Measurements from ENCODE around the gene DNAH12.
A peak's percentile ranks its signal among the peaks of the same experiment; 100 is the strongest.

DNAH12 gene

DNA sequence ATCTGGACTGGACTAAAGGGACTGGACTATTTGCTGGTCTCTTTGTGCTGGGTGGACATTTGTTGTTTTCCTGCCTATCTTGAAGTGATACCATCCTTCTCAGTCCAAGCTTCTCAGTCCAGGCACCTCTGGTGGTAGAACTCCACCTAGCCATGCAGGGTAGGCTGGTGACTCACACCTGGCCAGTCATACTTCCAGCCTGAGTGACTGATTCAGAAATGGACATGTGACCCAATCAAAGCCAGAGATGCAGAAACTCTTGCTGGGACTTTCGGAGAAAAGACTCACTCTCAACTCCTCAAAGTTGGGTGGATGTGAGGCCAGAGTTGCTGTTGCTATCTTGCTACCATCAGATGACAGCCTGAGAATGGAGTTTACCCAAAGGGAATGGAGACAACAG lies 246.1 kb downstream of the DNAH12 start:
- peak; percentile 1 to 2 for DNase-seq

DNA sequence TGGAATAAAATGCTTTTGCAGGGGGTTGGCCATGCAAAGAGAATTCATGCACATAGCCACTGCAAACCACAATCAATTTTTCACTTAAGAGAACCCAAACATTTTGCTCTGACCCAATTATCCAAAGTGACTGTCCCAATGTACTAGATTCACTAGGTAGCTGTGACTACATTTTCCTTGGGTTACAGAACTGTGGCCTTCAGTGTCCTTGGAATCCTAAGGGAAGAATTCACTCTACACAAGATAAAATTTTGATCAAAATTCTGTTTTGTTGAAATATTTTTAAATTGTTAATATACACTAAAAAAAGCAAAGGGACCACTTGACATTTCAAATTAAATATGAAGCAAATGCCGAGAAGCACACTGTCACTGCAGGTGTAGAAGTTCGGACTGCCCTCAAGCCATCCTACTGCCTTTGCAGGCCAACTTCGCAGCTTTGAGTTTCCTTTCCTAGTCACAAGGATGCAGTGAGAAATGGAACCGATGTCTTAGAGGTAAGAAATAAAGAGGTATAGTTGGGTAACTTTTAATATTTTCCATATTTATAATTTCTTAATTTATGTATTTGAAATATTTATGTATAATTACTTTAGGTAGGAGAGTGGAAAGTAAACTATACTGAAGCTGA lies 251.1 kb downstream of the DNAH12 start:
- no peak for DNase-seq

DNA sequence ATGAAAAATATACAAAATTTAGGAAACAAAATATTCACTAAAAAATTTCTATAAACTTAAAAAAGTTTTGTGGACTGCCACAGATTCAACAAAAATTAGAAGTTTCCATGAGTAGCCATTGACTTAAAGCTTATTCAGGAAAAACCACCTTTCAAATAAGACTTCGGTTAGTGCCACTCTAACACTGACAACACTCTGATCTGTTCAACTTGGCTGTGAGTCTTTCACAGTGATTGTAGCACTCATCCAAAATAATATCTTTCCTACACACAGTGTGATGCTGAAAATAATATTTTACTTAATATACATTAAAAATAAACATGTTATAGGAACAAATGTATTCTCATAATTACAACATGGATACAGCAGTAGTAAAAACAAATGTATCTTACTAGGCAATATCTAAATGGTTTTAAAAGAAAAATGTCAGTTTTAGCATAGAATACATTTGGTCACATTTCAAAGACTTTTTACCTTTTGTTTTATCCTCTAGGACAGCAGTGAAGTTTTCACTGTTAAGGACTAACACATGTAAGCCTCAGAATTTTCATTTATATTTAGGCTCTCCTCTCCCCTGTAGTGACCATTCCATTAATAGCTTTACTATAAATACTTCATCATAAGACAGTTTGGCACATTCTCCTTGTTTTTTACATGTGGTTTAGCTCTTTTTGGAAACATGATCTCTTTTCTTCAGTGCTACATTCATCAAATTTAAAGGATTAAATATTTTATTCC lies 251.8 kb downstream of the DNAH12 start, which contains the start of gene ASB14:
ASB14 (minus strand) TSS at position 527 of the 738 bp plus-strand sequence. CDS start 652 bp downstream, outside the sequence.
- no peak for DNase-seq

DNA sequence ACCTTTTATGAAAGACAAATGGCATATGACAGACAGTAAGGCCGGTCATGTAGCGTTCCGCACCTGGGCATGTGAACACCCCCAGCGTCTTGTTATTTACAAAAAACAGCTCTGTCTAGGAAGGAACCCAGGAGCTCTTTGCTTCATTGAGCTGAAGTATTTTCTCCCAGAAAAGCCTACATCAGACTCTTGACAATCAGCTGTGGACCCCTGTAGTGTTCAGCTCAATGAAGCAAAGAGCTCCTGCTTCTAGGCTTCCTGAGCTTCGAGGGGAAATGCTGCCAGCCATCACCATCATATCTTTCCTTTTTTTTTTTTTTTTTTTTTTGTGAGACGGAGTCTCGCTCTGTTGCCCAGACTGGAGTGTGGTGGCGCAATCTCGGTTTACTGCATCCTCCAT lies 255.7 kb downstream of the DNAH12 start:
- DNase-seq: no peak

DNA sequence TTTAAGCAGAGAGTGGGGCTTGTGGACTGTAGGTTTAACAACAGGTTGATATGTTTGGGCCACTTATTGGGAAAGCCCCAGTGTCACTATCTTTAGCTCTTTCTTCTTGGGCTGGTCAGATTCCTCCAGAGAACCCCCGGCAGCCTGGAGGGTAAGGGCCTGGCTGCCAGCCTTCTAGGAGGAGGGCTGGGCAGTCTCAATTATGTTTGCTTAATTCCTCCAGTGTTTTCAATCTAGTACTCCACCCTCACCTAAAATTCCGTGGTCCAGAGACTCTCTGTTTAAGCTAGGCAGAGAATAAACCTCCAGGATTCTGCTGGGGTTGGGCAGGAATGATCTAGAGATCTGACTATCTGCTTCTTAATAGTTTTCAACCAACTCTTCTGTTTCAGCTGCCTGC lies 256.9 kb downstream of the DNAH12 start:
- no peak for DNase-seq

DNA sequence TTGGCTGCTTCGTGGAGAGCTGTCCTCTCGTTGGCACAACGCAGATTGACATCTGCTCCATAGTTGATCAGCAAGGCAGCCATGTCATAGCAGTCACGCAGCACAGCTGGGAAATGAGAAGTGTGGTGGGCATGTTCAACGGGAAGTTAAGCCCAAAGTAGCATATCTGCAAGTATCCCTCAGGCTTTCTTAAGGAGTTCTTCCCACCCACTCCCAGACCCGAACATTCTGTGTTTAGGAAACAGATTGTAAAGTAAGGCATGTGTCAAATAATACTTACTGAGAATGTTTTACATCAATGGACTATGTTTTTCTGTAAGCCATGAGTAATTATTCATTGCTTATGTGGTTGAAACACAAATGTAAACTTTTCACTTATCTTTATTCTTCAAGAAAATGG lies 260.8 kb downstream of the DNAH12 start:
- DNase-seq: no peak

DNA sequence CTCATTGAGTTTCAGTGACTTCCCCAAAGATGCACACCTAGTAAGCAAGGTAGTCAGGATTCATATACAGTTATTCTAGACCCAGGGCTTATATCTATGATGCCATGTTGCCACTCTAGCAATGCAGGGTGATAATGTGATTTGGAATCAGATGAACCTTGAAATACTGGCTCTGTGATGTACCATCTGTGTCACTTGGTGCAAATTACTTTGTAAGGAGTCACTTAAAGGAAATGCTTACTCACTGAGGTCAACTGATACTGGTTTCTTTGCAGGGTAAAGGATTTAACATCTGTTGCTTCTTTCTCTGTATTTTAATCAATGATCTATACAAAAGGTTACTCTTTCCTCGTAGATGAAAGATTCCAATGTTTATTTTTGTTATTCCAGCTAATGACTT lies 262.4 kb downstream of the DNAH12 start:
- DNase-seq: no peak

DNA sequence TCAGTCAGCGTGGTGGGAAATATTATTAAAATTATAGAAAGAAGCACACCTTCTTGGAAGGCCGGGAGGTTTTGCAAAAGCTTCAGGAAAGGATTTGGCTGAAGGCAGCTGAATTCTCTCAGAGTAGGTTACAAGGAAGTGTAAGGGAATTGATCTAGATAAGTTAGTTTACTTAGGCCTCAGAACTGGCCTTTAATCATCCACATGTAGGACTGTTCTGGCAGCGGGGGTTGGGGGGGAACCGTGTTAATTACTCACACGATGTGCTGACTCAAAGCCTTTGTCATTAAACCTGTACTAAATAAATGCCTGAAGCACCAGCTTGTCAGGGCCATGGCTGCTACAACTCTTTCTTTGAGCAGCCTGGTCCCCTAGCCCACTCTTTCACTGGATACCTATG lies 264.5 kb downstream of the DNAH12 start:
- no peak for DNase-seq

DNA sequence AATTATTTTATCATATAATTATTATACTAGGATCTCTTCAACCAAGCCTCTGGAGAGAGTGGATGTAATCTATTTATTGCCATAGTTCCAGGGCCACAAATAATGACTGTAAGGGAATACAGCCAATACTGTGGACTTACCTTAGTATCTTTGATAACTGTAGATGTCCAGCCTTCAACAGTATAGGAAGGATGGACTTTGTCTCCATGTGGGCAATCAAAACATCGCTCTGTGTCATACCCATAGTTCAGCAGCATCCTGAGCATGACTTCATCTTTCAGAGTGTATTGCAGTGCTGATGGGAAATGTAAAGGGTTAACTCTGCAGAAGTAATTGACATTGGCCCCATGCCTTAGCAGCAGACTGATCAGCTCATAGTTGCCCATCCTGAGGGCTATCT lies 265.9 kb downstream of the DNAH12 start:
- no peak for DNase-seq

DNA sequence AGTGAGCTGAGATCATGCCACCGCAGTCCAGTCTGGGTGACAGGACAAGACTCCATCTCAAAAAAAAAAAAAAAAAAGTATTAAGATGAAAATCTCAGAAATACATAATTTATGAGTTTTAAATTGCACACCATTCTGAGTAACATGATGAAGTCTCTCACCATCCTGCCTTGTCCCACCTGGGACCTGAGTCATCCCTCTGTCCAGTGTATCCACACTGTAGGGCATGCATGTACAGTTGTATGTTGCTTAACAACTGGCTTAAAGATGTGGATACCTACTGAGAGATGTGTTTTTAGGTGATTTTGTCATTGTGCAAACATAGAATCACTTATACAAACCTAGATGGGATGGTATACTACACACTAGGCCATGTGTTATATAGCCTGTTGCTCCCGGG lies 268.8 kb downstream of the DNAH12 start:
- no peak for DNase-seq

DNA sequence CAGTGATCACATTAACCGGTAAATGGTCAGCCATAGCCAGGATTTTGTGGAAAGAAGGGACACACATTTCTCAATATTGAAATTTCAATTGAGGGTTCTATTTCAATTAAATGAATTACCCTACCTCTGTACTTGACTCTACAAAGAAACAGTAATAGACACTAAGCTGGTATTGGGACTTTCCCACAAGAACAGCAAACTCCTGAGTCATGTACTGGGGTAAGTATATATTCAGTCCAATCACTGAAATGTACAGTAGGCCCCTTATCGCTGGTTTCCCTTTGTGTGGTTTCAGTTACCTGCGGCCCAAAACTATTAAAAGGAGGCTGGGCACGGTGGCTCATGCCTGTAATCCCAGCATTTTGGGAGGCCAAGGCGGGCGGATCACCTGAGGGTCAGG lies 269.3 kb downstream of the DNAH12 start:
- no peak for DNase-seq

DNA sequence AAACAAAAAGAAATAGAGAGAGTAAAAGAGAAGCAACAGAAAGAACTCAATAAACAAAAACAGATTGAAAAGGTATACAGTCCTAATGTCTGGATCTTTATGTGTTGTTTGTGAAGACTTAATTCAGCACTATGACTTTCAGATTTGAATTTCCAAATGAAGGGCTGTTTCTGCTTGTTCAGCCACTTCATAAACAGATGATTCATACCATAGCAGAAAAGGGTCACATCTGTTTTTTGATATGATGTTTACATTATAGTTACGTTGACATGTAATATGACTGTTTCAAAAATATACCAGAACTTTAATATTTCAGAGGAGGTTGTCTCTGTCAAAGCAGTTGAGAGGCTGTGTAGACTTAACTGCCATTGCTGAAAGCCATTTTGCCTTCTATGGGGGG lies 275.7 kb downstream of the DNAH12 start:
- no peak for DNase-seq

DNA sequence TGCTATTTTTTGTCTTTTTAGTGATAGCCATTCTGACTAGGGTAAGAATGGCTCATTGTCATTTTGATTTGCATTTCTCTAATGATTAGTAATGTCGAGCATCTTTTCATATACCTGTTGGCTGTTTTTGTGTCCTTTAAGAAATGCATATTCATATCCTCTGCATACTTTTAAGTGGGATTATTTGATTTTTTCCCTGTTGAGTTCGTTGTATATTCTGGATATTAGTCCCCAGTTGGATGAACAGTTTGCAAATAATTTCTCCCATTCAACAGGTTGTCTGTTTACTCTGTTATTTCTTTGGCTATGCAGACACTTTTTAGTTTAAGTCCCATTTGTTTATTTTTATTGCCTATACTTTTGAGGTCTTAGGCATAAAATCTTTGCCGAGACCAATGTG lies 282.2 kb downstream of the DNAH12 start:
- no peak for DNase-seq

DNA sequence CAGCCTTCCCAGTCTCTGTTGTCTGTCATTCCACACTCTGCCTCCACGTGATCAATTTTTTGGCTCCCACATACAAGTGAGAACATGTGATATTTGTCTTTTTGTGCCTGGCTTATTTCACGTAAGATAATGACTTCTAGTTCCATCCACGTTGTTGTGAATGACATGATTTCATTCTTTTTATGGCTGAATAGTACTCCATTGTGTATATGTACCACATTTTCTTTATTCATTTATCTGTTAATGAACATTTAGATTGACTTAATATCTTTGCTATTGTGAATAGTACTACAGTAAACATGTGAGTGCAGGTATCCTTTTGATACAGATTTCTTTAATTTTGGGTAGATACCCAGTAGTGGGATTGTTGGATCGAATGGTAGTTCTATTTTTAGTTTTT lies 283.0 kb downstream of the DNAH12 start:
- no peak for DNase-seq

DNA sequence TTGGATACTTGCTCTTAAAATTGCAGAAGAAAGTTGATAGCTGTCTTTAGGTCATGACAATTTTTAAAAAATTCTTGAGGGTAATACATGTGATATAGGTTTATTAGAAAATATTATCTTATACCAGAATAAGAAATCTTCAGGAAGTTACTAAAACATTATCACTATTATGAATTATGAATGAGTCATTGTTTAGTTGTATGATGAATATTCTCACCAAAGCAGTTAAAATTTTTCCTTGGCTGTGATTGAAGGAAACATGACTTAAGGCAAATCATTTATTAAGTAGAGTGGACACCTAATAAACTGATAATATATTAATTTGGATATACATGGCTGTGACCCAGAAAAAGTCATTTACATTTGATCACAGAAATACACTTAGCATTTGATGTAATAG lies 286.5 kb downstream of the DNAH12 start:
- no peak for DNase-seq

DNA sequence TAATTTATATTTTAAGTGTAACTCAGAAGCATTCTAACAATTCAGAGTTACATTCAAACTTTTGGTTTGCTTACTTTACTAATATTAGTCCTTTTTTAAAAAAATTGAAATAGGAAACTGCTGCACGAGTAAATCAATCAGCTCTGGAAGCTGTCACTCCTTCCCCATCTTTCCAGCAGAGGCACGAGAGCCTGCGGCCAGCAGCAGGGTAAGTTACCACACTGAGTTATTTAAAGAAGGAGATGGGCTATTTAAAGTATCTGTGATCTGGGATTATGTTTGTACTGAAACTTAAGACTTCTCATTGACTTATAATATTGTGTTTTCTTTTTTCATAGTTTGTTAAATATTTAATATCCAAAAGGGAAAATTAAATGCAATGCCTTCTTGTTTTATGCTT lies 287.3 kb downstream of the DNAH12 start:
- DNase-seq: no peak

DNA sequence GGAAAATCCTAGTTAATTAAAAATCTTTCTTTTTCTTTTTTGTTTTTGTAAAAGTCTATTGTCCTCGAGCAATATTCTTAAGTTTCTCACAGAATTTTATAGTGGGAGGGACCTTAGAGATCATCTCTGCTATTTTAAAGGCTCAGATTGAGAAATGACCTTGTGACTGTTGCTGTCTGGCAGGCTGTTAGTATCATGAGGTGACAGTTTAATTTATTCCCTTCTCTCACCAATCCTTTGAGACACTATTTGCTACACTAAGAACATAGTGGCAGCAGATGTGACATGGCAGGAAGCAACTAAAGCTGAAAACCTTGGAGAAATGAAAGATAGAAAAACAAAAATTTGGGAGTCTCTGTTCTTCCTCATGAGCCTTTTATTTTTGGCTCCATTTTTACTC lies 291.7 kb downstream of the DNAH12 start:
- DNase-seq: no peak

DNA sequence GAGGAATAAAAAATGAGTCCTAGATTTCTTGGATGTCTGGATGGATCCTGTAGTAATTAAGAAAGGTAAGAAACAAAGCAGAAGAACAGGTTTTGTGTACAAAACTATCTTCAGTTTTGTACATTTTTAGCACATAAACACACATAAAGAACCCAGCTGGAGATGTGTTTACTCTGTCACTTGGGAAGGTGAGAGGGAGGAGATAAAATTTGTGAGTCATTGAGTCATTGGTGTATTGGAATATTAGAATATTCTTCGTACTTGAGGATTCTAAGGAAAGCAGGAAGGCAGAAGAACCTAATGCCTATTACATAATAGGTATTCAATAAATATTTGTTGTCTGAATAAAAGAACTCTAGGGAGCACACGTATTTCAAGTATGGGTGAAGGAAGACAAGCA lies 299.2 kb downstream of the DNAH12 start:
- no peak for DNase-seq

Measured in stimulated activated CD4-positive, alpha-beta T cell treated with anti-CD3 and anti-CD28 coated beads, Interleukin-2, amount 100 ng/mL, for 48 hours (primary cell).